Activated T-cell treated with anti-CD3 and anti-CD28 coated beads, Interleukin-2, amount 50 U/mL, for 72 hours (primary cell): ENCODE data around the gene ADAP1. TPM values are rescaled to one million over a fixed set of nuclear protein-coding genes. Genes with fewer than 3 reads are reported as not detected.

Source experiments
- ATAC-seq, 2 donors: fragments of 150-1000 bp; cut with Tn5 transposase; replicated peaks in 1 of 2; 2 replicates each; pipeline ENCODE4 v1.10.0; 2021; ENCODE audit warnings: moderate library complexity in 2 of 2, mild to moderate bottlenecking in 1 of 2
- DNase-seq, 2 donors: peaks; one replicate each; pipeline ENCODE4 v3.0.0; 2021 to 2022; ENCODE audit warnings: mixed read lengths in 1 of 2
- H3K27ac Mint-ChIP-seq: one replicate; pipeline ENCODE4 v1.8.0; 2022; ENCODE audit warnings: mild to moderate bottlenecking, moderate library complexity, mixed read lengths
- H3K27me3 Mint-ChIP-seq: one replicate; pipeline ENCODE4 v1.8.0; 2022; ENCODE audit warnings: low read depth, mixed read lengths
- H3K36me3 Mint-ChIP-seq, 2 donors: one replicate each; pipeline ENCODE4 v1.8.0; 2022; ENCODE audit warnings: mixed read lengths in 2 of 2, mild to moderate bottlenecking in 1 of 2; ENCODE audit not compliant: insufficient read depth in 2 of 2
- H3K4me1 Mint-ChIP-seq: one replicate; pipeline ENCODE4 v1.8.0; 2022; ENCODE audit warnings: low read depth, mixed read lengths
- H3K4me3 Mint-ChIP-seq, 2 donors: one replicate each; pipeline ENCODE4 v1.8.0; 2022; ENCODE audit warnings: mild to moderate bottlenecking in 2 of 2, mixed read lengths in 2 of 2, moderate library complexity in 2 of 2
- H3K9me3 Mint-ChIP-seq, 2 donors: one replicate each; pipeline ENCODE4 v1.8.0; 2022; ENCODE audit warnings: mixed read lengths in 2 of 2
- total RNA-seq, 2 donors: library from RNA; stranded (reverse); gene quantifications; one replicate each; pipeline ENCODE4 v1.2.3, GENCODE V29; 2022

Gene ADAP1
- total RNA-seq, 2 donors from 2014 or later, result 11.1 to 29.4 TPM

GRCh38 chr7:920351-921070 lies 34.0 kb downstream of the ADAP1 start:
- peaks cover 44% of the 10 kb centered on the region for H3K4me1 Mint-ChIP-seq
- no peak for ATAC-seq
- no peaks in the 10 kb centered on the region for H3K9me3 Mint-ChIP-seq
- peak in 1 of 2 donors; percentile 50 for DNase-seq
- H3K27ac Mint-ChIP-seq, result no peak overlapping the region
- H3K27me3 Mint-ChIP-seq, result no peaks in the 10 kb centered on the region
- H3K36me3 Mint-ChIP-seq, result peaks cover 2% of the 10 kb centered on the region in 2 donors
- peak overlapping the region; percentile 36 to 54 for H3K4me3 Mint-ChIP-seq

DNA sequence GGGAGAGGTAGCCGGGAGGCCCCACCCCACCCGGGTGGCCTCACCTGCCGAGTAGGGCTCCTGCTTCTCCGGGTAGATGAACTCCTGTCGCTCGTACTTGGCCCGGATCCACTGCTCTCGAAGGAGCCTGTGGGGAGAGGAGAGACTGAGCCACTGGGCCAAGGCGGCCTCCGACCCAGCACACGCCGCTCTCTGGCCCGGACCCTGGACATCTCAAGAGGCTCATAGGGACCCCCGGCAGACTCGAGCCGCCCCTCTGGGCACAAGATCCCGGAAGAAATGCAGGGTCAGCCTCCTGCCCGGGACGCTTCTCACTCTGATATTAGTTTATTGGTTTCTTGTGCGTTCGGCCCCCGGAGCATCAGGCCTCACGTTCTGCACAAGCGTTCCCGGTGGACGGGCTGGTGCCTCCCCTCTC lies 34.5 kb downstream of the ADAP1 start:
- Mint-ChIP-seq H3K36me3 (peaks cover 2% of the 10 kb centered on the region in 2 donors), H3K4me3 (no peak overlapping the region), H3K9me3 (no peaks in the 10 kb centered on the region), H3K27ac (no peak overlapping the region), H3K27me3 (no peaks in the 10 kb centered on the region), H3K4me1 (peaks cover 43% of the 10 kb centered on the region)
- ATAC-seq (no peak), DNase-seq (peak in 1 of 2 donors; percentile 0)

GRCh38 chr7:919114-919442 lies 35.4 kb downstream of the ADAP1 start:
- peaks cover 35% of the 10 kb centered on the region for H3K4me1 Mint-ChIP-seq
- H3K27me3 Mint-ChIP-seq, result no peaks in the 10 kb centered on the region
- H3K27ac Mint-ChIP-seq, result no peak overlapping the region
- no peak overlapping the region for H3K4me3 Mint-ChIP-seq
- ATAC-seq, result no peak
- no peaks in the 10 kb centered on the region for H3K9me3 Mint-ChIP-seq
- peak in 1 of 2 donors; percentile 0 for DNase-seq
- peaks cover 2% of the 10 kb centered on the region in 2 donors for H3K36me3 Mint-ChIP-seq

DNA sequence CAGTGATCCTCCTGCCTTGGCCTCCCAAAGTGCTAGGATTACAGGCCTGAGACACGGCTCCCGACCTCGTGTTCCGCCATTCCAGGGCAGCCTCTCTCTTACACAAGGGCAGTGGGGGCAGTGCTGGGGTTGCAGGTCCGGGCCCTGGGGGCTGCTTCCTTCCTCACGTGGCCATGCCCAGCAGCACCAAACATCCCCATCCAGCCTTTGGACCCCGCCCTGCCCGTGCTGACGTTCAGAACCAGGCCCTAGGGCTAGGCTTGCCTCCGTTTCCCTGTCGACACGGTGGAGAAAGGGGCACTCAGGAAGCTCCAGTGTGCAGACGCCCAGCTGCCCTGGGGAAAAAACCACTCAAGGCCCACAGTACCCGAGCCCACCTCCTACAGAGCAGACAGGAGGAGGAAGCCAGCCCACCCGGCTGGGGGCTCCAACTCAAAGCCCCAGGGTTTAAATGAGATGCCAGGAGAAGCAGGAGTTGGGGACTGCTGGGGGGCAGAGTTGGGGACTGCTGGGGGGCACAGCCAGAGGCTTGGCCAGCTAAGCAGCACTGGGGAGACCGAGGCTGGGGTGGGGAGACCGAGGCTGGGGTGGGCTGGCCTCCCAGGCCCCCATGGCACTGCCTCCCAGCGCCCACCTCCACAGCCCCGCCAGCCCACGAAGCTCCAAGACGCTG lies 35.9 kb downstream of the ADAP1 start:
- Mint-ChIP-seq H3K27me3 (no peaks in the 10 kb centered on the region), H3K9me3 (no peaks in the 10 kb centered on the region), H3K27ac (no peak overlapping the region), H3K4me3 (no peak overlapping the region), H3K4me1 (peaks cover 34% of the 10 kb centered on the region), H3K36me3 (peaks cover 2% of the 10 kb centered on the region in 2 donors)
- ATAC-seq (no peak), DNase-seq (peak in 1 of 2 donors; percentile 0)

DNA sequence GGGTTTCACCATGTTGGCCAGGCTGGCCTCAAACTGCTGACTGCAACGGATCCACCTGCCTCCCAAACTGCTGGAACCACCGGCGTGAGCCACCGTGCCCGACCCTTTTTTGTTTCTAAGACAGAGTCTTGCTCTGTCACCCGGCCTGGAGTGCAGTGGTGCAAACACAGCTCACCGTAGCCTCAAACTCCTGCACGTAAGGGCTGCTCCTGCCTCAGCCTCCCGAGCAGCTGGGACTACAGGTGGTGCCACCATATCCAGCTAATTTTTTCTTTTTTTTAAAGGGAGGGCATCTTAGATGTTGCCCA lies 36.4 kb downstream of the ADAP1 start:
- Mint-ChIP-seq H3K4me3 (no peak overlapping the region), H3K4me1 (peaks cover 29% of the 10 kb centered on the region), H3K36me3 (peaks cover 2% of the 10 kb centered on the region in 2 donors), H3K27me3 (no peaks in the 10 kb centered on the region), H3K27ac (no peak overlapping the region), H3K9me3 (no peaks in the 10 kb centered on the region)
- ATAC-seq, result no peak
- peak in 1 of 2 donors; percentile 0 for DNase-seq

GRCh38 chr7:917255-918117 lies 37.0 kb downstream of the ADAP1 start:
- Mint-ChIP-seq H3K27me3 (no peaks in the 10 kb centered on the region), H3K9me3 (no peaks in the 10 kb centered on the region), H3K27ac (no peak overlapping the region), H3K36me3 (peaks cover 2% of the 10 kb centered on the region in 2 donors), H3K4me3 (no peak overlapping the region), H3K4me1 (peaks cover 23% of the 10 kb centered on the region)
- DNase-seq (no peak), ATAC-seq (no peak)

GRCh38 chr7:916291-916941 lies 38.1 kb downstream of the ADAP1 start:
- Mint-ChIP-seq H3K27ac (no peak overlapping the region), H3K4me1 (peaks cover 16% of the 10 kb centered on the region), H3K36me3 (peaks cover 2% of the 10 kb centered on the region in 2 donors), H3K27me3 (no peaks in the 10 kb centered on the region), H3K4me3 (no peak overlapping the region), H3K9me3 (no peaks in the 10 kb centered on the region)
- ATAC-seq (no peak), DNase-seq (no peak)

DNA sequence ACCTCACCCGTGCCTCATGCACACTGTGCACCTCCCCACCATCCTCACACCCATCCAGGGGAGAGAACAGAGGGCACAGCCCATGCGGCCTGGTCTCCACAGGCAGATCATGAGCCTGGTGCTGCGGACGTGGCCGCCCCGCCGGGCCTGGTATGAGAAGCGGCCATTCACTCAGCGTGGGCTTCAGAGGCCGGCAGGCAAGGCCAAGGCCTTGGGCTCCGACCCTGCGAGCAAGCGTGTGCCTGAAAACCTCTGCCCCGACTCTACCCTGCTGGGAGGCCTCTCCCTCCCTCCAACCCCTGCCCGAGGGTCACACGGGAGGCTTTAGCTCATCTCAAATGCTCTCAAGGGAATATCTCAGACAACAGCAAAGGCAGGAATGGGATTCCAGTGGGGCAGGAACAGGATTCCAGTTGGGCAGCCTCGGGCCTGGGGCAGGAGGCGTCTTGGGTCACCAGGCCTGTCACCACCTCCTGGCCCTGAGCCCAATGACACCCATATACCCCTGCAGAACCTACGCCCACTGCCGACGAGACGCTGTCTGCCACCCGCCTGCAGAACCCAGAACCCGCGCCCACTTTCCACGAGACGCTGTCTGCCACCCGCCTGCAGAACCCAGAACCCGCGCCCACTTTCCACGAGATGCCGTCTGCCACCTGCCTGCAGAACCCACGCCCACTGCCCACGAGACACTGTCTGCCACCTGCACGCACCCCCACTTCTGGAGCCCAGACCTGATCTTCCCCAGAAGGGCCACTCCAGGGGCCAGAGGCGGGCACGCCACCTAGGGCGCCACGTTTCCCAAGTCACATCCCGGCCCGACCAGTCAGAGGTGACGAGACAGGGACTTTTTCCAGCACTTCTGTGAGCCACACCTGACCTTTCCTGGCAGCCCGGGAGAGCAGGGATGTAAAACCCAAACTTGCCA lies 38.9 kb downstream of the ADAP1 start:
- no peak overlapping the region for H3K4me3 Mint-ChIP-seq
- H3K27ac Mint-ChIP-seq, result no peak overlapping the region
- no peaks in the 10 kb centered on the region for H3K9me3 Mint-ChIP-seq
- no peaks in the 10 kb centered on the region for H3K27me3 Mint-ChIP-seq
- DNase-seq (no peak), ATAC-seq (peak in 1 of 2 donors; percentile 10)
- H3K36me3 Mint-ChIP-seq, result peaks cover 2% of the 10 kb centered on the region in 2 donors
- H3K4me1 Mint-ChIP-seq, result peaks cover 8% of the 10 kb centered on the region

GRCh38 chr7:914521-915194 lies 39.8 kb downstream of the ADAP1 start:
- peaks cover 13% of the 10 kb centered on the region for H3K4me1 Mint-ChIP-seq
- H3K9me3 Mint-ChIP-seq, result no peaks in the 10 kb centered on the region
- no peak overlapping the region for H3K27ac Mint-ChIP-seq
- no peaks in the 10 kb centered on the region for H3K27me3 Mint-ChIP-seq
- no peak overlapping the region for H3K4me3 Mint-ChIP-seq
- ATAC-seq (no peak), DNase-seq (no peak)
- H3K36me3 Mint-ChIP-seq, result peaks cover 2% of the 10 kb centered on the region in 2 donors

DNA sequence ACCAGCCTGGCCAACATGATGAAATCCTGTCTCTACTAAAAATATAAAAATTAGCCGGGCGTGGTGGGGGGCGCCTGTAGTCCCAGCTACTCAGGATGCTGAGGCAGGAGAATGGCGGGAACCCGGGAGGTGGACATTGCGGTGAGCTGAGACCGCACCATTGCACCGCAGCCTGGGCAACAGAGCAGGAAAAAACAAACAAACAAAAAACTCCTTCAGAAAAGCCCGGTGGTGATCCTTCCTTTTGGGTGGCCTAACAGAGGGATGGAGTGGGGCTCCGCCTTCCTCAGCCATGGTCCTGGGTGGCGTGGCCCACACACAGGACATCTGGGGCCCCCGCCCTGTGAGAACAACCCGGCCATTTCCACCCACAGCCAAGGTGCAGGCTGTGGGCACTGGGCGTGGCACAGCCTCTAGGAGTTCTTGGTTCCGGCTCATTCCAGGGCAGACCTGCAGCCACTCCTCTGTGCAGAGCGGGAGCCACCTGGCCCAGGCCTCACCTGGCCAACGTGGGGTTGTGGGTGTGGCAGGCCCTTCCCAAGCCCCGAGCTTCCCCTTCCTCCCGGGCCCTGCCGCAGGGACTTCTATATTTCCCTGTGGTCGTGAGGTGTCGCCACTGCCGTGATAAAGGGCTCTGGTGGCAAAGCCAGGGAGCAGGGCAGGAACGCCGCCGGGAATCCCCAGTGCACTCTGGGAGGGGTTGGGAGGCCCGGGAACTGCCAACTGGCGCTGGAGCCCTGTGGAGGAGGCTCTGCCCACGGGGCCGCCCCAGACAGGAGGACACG lies 40.6 kb downstream of the ADAP1 start:
- no peak overlapping the region for H3K27ac Mint-ChIP-seq
- H3K9me3 Mint-ChIP-seq, result no peaks in the 10 kb centered on the region
- H3K4me1 Mint-ChIP-seq, result peaks cover 8% of the 10 kb centered on the region

DNA sequence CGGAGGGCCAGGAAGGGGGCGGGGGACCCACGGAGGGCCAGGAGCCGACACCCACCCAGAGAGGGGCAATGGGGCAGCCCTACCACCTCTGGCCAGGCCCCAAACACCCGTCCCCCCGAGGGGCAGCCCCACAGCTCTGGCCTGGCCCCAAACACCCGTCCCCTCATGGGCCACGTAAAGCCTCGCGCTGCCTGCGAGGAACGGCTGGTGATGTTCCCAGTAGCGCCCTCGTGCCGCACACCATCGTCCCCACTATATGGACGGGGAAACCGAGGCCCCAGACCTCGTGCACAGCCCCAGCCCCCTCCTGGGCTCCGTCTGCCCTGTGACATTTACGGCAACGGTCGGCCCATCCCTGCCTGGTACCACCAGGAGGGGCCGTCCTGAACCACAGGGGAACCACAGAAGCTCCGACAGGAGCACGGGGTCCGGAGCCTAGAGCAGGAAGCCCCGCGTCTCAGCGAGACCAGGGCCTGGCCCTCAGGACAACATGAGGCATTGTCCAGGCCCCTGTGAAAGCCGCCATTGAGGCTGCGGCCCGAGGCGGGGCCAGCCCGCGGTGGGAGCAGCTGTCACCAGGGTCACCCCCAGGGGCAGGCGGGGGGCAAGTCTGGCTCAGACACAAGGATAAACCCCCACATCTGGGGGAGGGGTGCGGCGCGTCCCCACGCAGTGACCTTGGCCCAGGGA lies 42.5 kb downstream of the ADAP1 start:
- H3K27me3 Mint-ChIP-seq, result no peaks in the 10 kb centered on the region
- H3K4me3 Mint-ChIP-seq, result no peak overlapping the region
- no peak overlapping the region for H3K27ac Mint-ChIP-seq
- H3K36me3 Mint-ChIP-seq, result no peaks in the 10 kb centered on the region
- H3K4me1 Mint-ChIP-seq, result peaks cover 8% of the 10 kb centered on the region
- H3K9me3 Mint-ChIP-seq, result no peaks in the 10 kb centered on the region
- no peak for DNase-seq
- no peak for ATAC-seq

More for the DNA sequence above, 40.6 kb downstream of the ADAP1 start:
- ATAC-seq, result no peak
- no peak overlapping the region for H3K4me3 Mint-ChIP-seq
- no peaks in the 10 kb centered on the region for H3K27me3 Mint-ChIP-seq
- no peak for DNase-seq
- no peaks in the 10 kb centered on the region for H3K36me3 Mint-ChIP-seq
